Measurements from ENCODE around the gene GPR26. TPM values are rescaled to one million over a fixed set of nuclear protein-coding genes. Genes with fewer than 3 reads are reported as not detected.

GPR26 gene
- total and polyA plus RNA-seq, 2 of the 4 experiments (the other 2 are of a cell fraction): not detected

- no peaks in the 10 kb centered on the region for H4K20me1 ChIP-seq (ENCODE audit: insufficient read depth, low read length)
- dilution Hi-C loops (cut with HindIII; ENCODE audit: low sequenced_read_pairs, unreplicated experiment): no loop called here
- no peak for ATAC-seq (ENCODE audit: low read depth)
- no peaks in the 10 kb centered on the region for H3K79me1 ChIP-seq (ENCODE audit: low read depth in 1 of 2, low read length in 2 of 2)
- 47% methylated on average over 4 of the region's 12 CpGs; no CpG with 5 or more reads in 1 of the 2 experiments for WGBS, 2 experiments (ENCODE audit: extremely low coverage in 2 of 2, insufficient read length in 1 of 2)
- H3K9me1 ChIP-seq (ENCODE audit: insufficient read depth, low read length): no peaks in the 10 kb centered on the region
- H2BK5ac ChIP-seq (ENCODE audit: low read depth, low read length, poor library complexity, severe bottlenecking): no peak overlapping the region
- no peak overlapping the region for H3K4ac ChIP-seq (ENCODE audit: low read depth, low read length)
- no peak overlapping the region for H3K9ac ChIP-seq (ENCODE audit: low read depth, low read length)
- no peak overlapping the region for H3K18ac ChIP-seq (ENCODE audit: low read depth, low read length)
- no peaks in the 10 kb centered on the region for H3K4me1 ChIP-seq (ENCODE audit: control insufficient read depth, insufficient read depth, low read length)
- H3K9me3 ChIP-seq (ENCODE audit: control insufficient read depth, insufficient read depth, low read length): peaks cover 46% of the 10 kb centered on the region
- no peaks in the 10 kb centered on the region for H3K36me3 ChIP-seq (ENCODE audit: control insufficient read depth, insufficient read depth, low read length)
- no TSS peak for BruUV-seq (replicated peaks)
- no peak overlapping the region for H2AFZ ChIP-seq (replicated peaks; ENCODE audit: low read length, poor library complexity)
- H3K27me3 ChIP-seq (ENCODE audit: control insufficient read depth, insufficient read depth, low read length): no peaks in the 10 kb centered on the region
- TF ChIP-seq RAD21 (IDR thresholded peaks at IDR 0.05; ENCODE audit: low read length) (no peak), MAZ (IDR thresholded peaks at IDR 0.05; ENCODE audit: borderline replicate concordance, low read depth, low read length) (no peak)
- no peak overlapping the region for H2AK5ac ChIP-seq (ENCODE audit: low read depth, low read length)
- H2AK9ac ChIP-seq (replicated peaks; ENCODE audit: low read depth, low read length, poor library complexity): no peak overlapping the region
- no peak overlapping the region for H3K56ac ChIP-seq (ENCODE audit: extremely low read depth, insufficient read depth, low read length)
- no peak overlapping the region for H3K4me3 ChIP-seq (ENCODE audit: insufficient read depth, low read depth, low read length)
- no peak overlapping the region for H3K14ac ChIP-seq (replicated peaks; ENCODE audit: low read depth, low read length)
- H2BK20ac ChIP-seq (ENCODE audit: low read depth, low read length): no peak overlapping the region
- no peak overlapping the region for H4K8ac ChIP-seq (ENCODE audit: low read depth in 2 of 2, low read length in 2 of 2)
- no peak overlapping the region for H4K5ac ChIP-seq (ENCODE audit: low read depth, low read length)
- intact Hi-C loops (cut with micrococcal nuclease): no loop called here
- H4K91ac ChIP-seq (ENCODE audit: insufficient read depth, low read depth, low read length): no peak overlapping the region
- no peak overlapping the region for H3K23ac ChIP-seq (ENCODE audit: low read depth, low read length)
- no peak overlapping the region for H3K27ac ChIP-seq (ENCODE audit: insufficient read depth, low read length)
- POLR2A ChIA-PET (ENCODE audit: unreplicated experiment): no interaction called here
- H3K4me2 ChIP-seq (ENCODE audit: low read depth, low read length): no peak overlapping the region
- no peak overlapping the region for H2BK120ac ChIP-seq (ENCODE audit: low read depth, low read length)
- CTCF ChIA-PET: no interaction called here
- no peak for DNase-seq
- in situ Hi-C loops (cut with MboI; ENCODE audit: low sequenced_read_pairs): no loop called here
- H2BK15ac ChIP-seq (ENCODE audit: low read depth, low read length): no peak overlapping the region
Observed at GRCh38 chr10:123685260-123685659, 19.1 kb downstream of the GPR26 start.

All from IMR-90 (cell line).